HuH-7 (cell line): ENCODE measurements around the gene TNS3.

Experiments used
- DNase-seq: peaks from one replicate; pipeline ENCODE4 v3.0.0; 2011; ENCODE audit warnings: low spot score

Gene TNS3

GRCh38 chr7:47424523-47424922 lies 157.4 kb downstream of the TNS3 start:
- no peak for DNase-seq

- no peak for DNase-seq
These were observed 158.7 kb downstream of the TNS3 start for GRCh38 chr7:47423196-47423595.

- DNase-seq, result no peak
These were observed 159.3 kb downstream of the TNS3 start for GRCh38 chr7:47422611-47423010.

GRCh38 chr7:47421456-47421855 lies 160.5 kb downstream of the TNS3 start:
- no peak for DNase-seq

GRCh38 chr7:47420122-47420780 lies 161.7 kb downstream of the TNS3 start:
- DNase-seq, result no peak

GRCh38 chr7:47419471-47419870 lies 162.4 kb downstream of the TNS3 start:
- DNase-seq, result no peak

GRCh38 chr7:47418601-47419309 lies 163.2 kb downstream of the TNS3 start:
- DNase-seq, result no peak

GRCh38 chr7:47416492-47417480 lies 165.1 kb downstream of the TNS3 start:
- DNase-seq, result no peak

- no peak for DNase-seq
These were observed 166.3 kb downstream of the TNS3 start for GRCh38 chr7:47415318-47416212.

GRCh38 chr7:47414342-47415317 lies 167.3 kb downstream of the TNS3 start:
- no peak for DNase-seq

GRCh38 chr7:47413526-47414341 lies 168.2 kb downstream of the TNS3 start:
- DNase-seq, result no peak

- no peak for DNase-seq
These were observed 170.0 kb downstream of the TNS3 start for GRCh38 chr7:47411901-47412300.

- DNase-seq, result no peak
These were observed 170.5 kb downstream of the TNS3 start for GRCh38 chr7:47411281-47411869.

GRCh38 chr7:47408675-47409074 lies 173.2 kb downstream of the TNS3 start:
- DNase-seq, result no peak

GRCh38 chr7:47407821-47408674 lies 173.9 kb downstream of the TNS3 start:
- DNase-seq, result no peak

- DNase-seq, result no peak
These were observed 174.8 kb downstream of the TNS3 start for GRCh38 chr7:47407136-47407535.

GRCh38 chr7:47406801-47407129 lies 175.1 kb downstream of the TNS3 start:
- DNase-seq, result no peak
